GM23338 (cell line): ENCODE results near the gene CATSPERD.

Source experiments
- CREB1 ChIP-seq: fragments of 250-450 bp; sonication (Bioruptor Pico); IDR thresholded peaks from 2 replicates; pipeline ENCODE4 v1.5.0; 2020; ENCODE audit warnings: low read depth, mild to moderate bottlenecking, moderate library complexity
- CTCF ChIP-seq, 2 experiments: fragments of 200-600 bp in 1 of 2; sonication (generic) in 1 of 2; conservative IDR thresholded peaks; 2 replicates each; pipeline versions ENCODE4 v1.5.1 to v1.6.1; 2016 to 2017; ENCODE audit warnings: antibody characterized with exemption in 2 of 2, low read depth in 2 of 2, mild to moderate bottlenecking in 2 of 2, moderate library complexity in 1 of 2
- EZH2 ChIP-seq: fragments of 200-600 bp; sonication (generic); IDR thresholded peaks from one replicate; pipeline ENCODE4 v1.8.0; 2017; ENCODE audit warnings: antibody characterized with exemption, mild to moderate bottlenecking, low read depth; ENCODE audit not compliant: unreplicated experiment
- EZH2phosphoT487 ChIP-seq: fragments of 200-600 bp; sonication (generic); IDR thresholded peaks from one replicate; pipeline ENCODE4 v1.8.1; 2018; ENCODE audit warnings: antibody characterized with exemption; ENCODE audit not compliant: unreplicated experiment
- JUNB ChIP-seq: IDR thresholded peaks from one replicate; pipeline ENCODE4 v1.6.1; 2016; ENCODE audit warnings: antibody characterized with exemption; ENCODE audit not compliant: unreplicated experiment
- NANOG ChIP-seq: IDR thresholded peaks from 2 replicates; pipeline ENCODE4 v1.6.1; 2016; ENCODE audit warnings: antibody characterized with exemption, borderline replicate concordance
- POLR2AphosphoS5 ChIP-seq: IDR thresholded peaks from 2 replicates; pipeline ENCODE4 v1.6.1; 2016; ENCODE audit warnings: antibody characterized with exemption, low read depth
- STAT1 ChIP-seq: IDR thresholded peaks from one replicate; pipeline ENCODE4 v1.6.1; 2016; ENCODE audit warnings: antibody characterized with exemption; ENCODE audit not compliant: unreplicated experiment
- ZNF114 ChIP-seq: fragments of 250-450 bp; sonication (Bioruptor Pico); IDR thresholded peaks from 2 replicates; pipeline ENCODE4 v1.5.0; 2020; ENCODE audit warnings: mild to moderate bottlenecking, moderate library complexity
- ZNF331 ChIP-seq: fragments of 250-450 bp; sonication (Bioruptor Pico); IDR thresholded peaks from 2 replicates; pipeline ENCODE4 v1.5.0; 2020; ENCODE audit warnings: low read depth, mild to moderate bottlenecking, moderate library complexity
- TF ChIP-seq, protein P1 (sequence below): IDR thresholded peaks from one replicate; pipeline ENCODE4 v1.6.1; 2018; ENCODE audit warnings: antibody characterized with exemption; ENCODE audit not compliant: unreplicated experiment
- TF ChIP-seq, protein P2 (sequence below): IDR thresholded peaks from 2 replicates; pipeline ENCODE4 v1.6.1; 2016; ENCODE audit warnings: antibody characterized with exemption

GRCh38 chr19:5678071-5678718, 42.2 kb upstream of the CATSPERD start:
- TF ChIP-seq EZH2: no peak
- TF ChIP-seq, protein P1, sequence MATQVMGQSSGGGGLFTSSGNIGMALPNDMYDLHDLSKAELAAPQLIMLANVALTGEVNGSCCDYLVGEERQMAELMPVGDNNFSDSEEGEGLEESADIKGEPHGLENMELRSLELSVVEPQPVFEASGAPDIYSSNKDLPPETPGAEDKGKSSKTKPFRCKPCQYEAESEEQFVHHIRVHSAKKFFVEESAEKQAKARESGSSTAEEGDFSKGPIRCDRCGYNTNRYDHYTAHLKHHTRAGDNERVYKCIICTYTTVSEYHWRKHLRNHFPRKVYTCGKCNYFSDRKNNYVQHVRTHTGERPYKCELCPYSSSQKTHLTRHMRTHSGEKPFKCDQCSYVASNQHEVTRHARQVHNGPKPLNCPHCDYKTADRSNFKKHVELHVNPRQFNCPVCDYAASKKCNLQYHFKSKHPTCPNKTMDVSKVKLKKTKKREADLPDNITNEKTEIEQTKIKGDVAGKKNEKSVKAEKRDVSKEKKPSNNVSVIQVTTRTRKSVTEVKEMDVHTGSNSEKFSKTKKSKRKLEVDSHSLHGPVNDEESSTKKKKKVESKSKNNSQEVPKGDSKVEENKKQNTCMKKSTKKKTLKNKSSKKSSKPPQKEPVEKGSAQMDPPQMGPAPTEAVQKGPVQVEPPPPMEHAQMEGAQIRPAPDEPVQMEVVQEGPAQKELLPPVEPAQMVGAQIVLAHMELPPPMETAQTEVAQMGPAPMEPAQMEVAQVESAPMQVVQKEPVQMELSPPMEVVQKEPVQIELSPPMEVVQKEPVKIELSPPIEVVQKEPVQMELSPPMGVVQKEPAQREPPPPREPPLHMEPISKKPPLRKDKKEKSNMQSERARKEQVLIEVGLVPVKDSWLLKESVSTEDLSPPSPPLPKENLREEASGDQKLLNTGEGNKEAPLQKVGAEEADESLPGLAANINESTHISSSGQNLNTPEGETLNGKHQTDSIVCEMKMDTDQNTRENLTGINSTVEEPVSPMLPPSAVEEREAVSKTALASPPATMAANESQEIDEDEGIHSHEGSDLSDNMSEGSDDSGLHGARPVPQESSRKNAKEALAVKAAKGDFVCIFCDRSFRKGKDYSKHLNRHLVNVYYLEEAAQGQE: no peak
- TF ChIP-seq CTCF (conservative IDR thresholded peaks at IDR 0.05; ENCODE audit: low read depth in 2 of 2): no peak
- no peak for TF ChIP-seq CREB1 (CRISPR knock-in tag)
- TF ChIP-seq POLR2AphosphoS5: no peak
- TF ChIP-seq NANOG: no peak
- no peak for TF ChIP-seq STAT1
- TF ChIP-seq EZH2phosphoT487: no peak
- no peak for TF ChIP-seq JUNB
- TF ChIP-seq, protein P2, sequence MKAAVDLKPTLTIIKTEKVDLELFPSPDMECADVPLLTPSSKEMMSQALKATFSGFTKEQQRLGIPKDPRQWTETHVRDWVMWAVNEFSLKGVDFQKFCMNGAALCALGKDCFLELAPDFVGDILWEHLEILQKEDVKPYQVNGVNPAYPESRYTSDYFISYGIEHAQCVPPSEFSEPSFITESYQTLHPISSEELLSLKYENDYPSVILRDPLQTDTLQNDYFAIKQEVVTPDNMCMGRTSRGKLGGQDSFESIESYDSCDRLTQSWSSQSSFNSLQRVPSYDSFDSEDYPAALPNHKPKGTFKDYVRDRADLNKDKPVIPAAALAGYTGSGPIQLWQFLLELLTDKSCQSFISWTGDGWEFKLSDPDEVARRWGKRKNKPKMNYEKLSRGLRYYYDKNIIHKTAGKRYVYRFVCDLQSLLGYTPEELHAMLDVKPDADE: no peak
- TF ChIP-seq ZNF331 (CRISPR knock-in tag): no peak
- no peak for TF ChIP-seq ZNF114
